ENCODE results near the gene IDH3A. TPM values are rescaled to one million over a fixed set of nuclear protein-coding genes. Genes with fewer than 3 reads are reported as not detected.

IDH3A gene
- total RNA-seq, 1 experiment from 2014 or later, result 67.3 TPM

GRCh38 chr15:78104119-78104479 is 45.1 kb upstream of the IDH3A start:
- H3K27ac Mint-ChIP-seq (ENCODE audit: unreplicated experiment), result no peak overlapping the region

GRCh38 chr15:78104566-78105475 is 44.3 kb upstream of the IDH3A start:
- Histone ChIP-seq H3K36me3 (ENCODE audit: control insufficient read depth, insufficient read depth, low read length) (no peaks in the 10 kb centered on the region), H3K4me1 (peaks cover 11% of the 10 kb centered on the region; the same call in 1 of the 2 replicates), H3K27me3 (replicated peaks; ENCODE audit: control insufficient read depth, insufficient read depth, low read length) (no peaks in the 10 kb centered on the region), H3K4me3 (ENCODE audit: low read depth, low read length) (no peak overlapping the region), H3K9me3 (no peaks in the 10 kb centered on the region)
- peaks cover 14% of the 10 kb centered on the region for H3K4me1 Mint-ChIP-seq (ENCODE audit: low read depth, unreplicated experiment)
- no peaks in the 10 kb centered on the region for H3K36me3 Mint-ChIP-seq (ENCODE audit: insufficient read depth, unreplicated experiment)
- no peaks in the 10 kb centered on the region for H3K9me3 Mint-ChIP-seq (ENCODE audit: unreplicated experiment)
- no peak for TF ChIP-seq CTCF (IDR thresholded peaks at IDR 0.05; ENCODE audit: insufficient read depth in 1 of 2, low read depth in 1 of 2, low read length in 1 of 2, severe bottlenecking in 1 of 2, unreplicated experiment in 1 of 2)
- no peak for DNase-seq
- no TSS peak for BruUV-seq (replicated peaks)
- ChIA-PET POLR2A (no interaction called here), CTCF (interaction anchor here (0.5 to 0.7 kb wide), 2 partner anchors 23 to 234 kb away, joined by 3 to 4 read pairs; no protein-coding TSS in a partner anchor)
- H3K4me3 Mint-ChIP-seq (ENCODE audit: unreplicated experiment), result no peak overlapping the region
- no peaks in the 10 kb centered on the region for H3K27me3 Mint-ChIP-seq (ENCODE audit: insufficient read depth, unreplicated experiment)
- intact Hi-C loops (cut with micrococcal nuclease; ENCODE audit: unreplicated experiment), result no loop called here
- no peak overlapping the region for H3K27ac Mint-ChIP-seq (ENCODE audit: unreplicated experiment)

More at GRCh38 chr15:78104119-78104479, 45.1 kb upstream of the IDH3A start:
- Histone ChIP-seq H3K27me3 (replicated peaks; ENCODE audit: control insufficient read depth, insufficient read depth, low read length) (no peaks in the 10 kb centered on the region), H3K4me3 (ENCODE audit: low read depth, low read length) (no peak overlapping the region), H3K9me3 (no peaks in the 10 kb centered on the region), H3K36me3 (ENCODE audit: control insufficient read depth, insufficient read depth, low read length) (no peaks in the 10 kb centered on the region), H3K4me1 (peaks cover 11% of the 10 kb centered on the region; the same call in 1 of the 2 replicates)
- DNase-seq, result no peak
- intact Hi-C loops (cut with micrococcal nuclease; ENCODE audit: unreplicated experiment), result no loop called here
- H3K4me1 Mint-ChIP-seq (ENCODE audit: low read depth, unreplicated experiment), result peaks cover 14% of the 10 kb centered on the region
- no TSS peak for BruUV-seq (replicated peaks)
- POLR2A ChIA-PET, result no interaction called here
- CTCF ChIA-PET, result interaction anchor here (0.5 to 0.7 kb wide), 2 partner anchors 22 to 233 kb away, joined by 3 to 4 read pairs; no protein-coding TSS in a partner anchor
- H3K4me3 Mint-ChIP-seq (ENCODE audit: unreplicated experiment), result no peak overlapping the region
- H3K36me3 Mint-ChIP-seq (ENCODE audit: insufficient read depth, unreplicated experiment), result no peaks in the 10 kb centered on the region
- no peaks in the 10 kb centered on the region for H3K9me3 Mint-ChIP-seq (ENCODE audit: unreplicated experiment)
- no peak for TF ChIP-seq CTCF (IDR thresholded peaks at IDR 0.05; ENCODE audit: insufficient read depth in 1 of 2, low read depth in 1 of 2, low read length in 1 of 2, severe bottlenecking in 1 of 2, unreplicated experiment in 1 of 2)
- no peaks in the 10 kb centered on the region for H3K27me3 Mint-ChIP-seq (ENCODE audit: insufficient read depth, unreplicated experiment)

- Mint-ChIP-seq H3K36me3 (ENCODE audit: insufficient read depth, unreplicated experiment) (no peaks in the 10 kb centered on the region), H3K4me3 (ENCODE audit: unreplicated experiment) (no peak overlapping the region), H3K27ac (ENCODE audit: unreplicated experiment) (no peak overlapping the region), H3K4me1 (ENCODE audit: low read depth, unreplicated experiment) (peaks cover 14% of the 10 kb centered on the region), H3K27me3 (ENCODE audit: insufficient read depth, unreplicated experiment) (no peaks in the 10 kb centered on the region), H3K9me3 (ENCODE audit: unreplicated experiment) (no peaks in the 10 kb centered on the region)
- no peaks in the 10 kb centered on the region for H3K36me3 ChIP-seq (ENCODE audit: control insufficient read depth, insufficient read depth, low read length)
- H3K27me3 ChIP-seq (replicated peaks; ENCODE audit: control insufficient read depth, insufficient read depth, low read length), result no peaks in the 10 kb centered on the region
- no peak overlapping the region for H3K4me3 ChIP-seq (ENCODE audit: low read depth, low read length)
- peaks cover 11% of the 10 kb centered on the region; the same call in 1 of the 2 replicates for H3K4me1 ChIP-seq
- intact Hi-C loops (cut with micrococcal nuclease; ENCODE audit: unreplicated experiment), result no loop called here
- TF ChIP-seq CTCF (IDR thresholded peaks at IDR 0.05; ENCODE audit: insufficient read depth in 1 of 2, low read depth in 1 of 2, low read length in 1 of 2, severe bottlenecking in 1 of 2, unreplicated experiment in 1 of 2), result no peak
- ChIA-PET CTCF (interaction anchor here (0.5 to 1.3 kb wide), 2 partner anchors 12 to 17 kb away, joined by 3 to 4 read pairs; no protein-coding TSS in a partner anchor), POLR2A (no interaction called here)
- DNase-seq, result no peak
- BruUV-seq (replicated peaks), result no TSS peak
- no peaks in the 10 kb centered on the region for H3K9me3 ChIP-seq
Measured at GRCh38 chr15:78105476-78106241, 43.5 kb upstream of the IDH3A start.
